Measurements from ENCODE around the gene AP3M1. TPM values are rescaled to one million over a fixed set of nuclear protein-coding genes. Genes with fewer than 3 reads are reported as not detected.

The AP3M1 gene
- total RNA-seq, 4 donors from 2014 or later = 28.9 to 35.2 (median 32.4) TPM

- peaks cover 0 to 7% of the 10 kb centered on the region in 2 donors for H3K4me1 ChIP-seq
- TF ChIP-seq CTCF (IDR thresholded peaks at IDR 0.05) = no peak
- TF ChIP-seq POLR2A (IDR thresholded peaks at IDR 0.05) = no peak
- intact Hi-C loops (cut with DNase I) = no loop called here
- no peaks in the 10 kb centered on the region for H3K36me3 ChIP-seq
- H3K4me3 ChIP-seq (replicated peaks in 1 of 3) = no peak overlapping the region
- H3K27me3 ChIP-seq = no peaks in the 10 kb centered on the region
- no peak overlapping the region for H3K27ac ChIP-seq
- H3K9me3 ChIP-seq = no peaks in the 10 kb centered on the region
- DNase-seq = no peak
- 96 to 98% methylated on average over 5 of the region's 5 CpGs for WGBS, 2 donors
Observed at GRCh38 chr10:74178042-74178791, 27.6 kb upstream of the AP3M1 start.

- peak; percentile 48 to 50 for DNase-seq
- intact Hi-C loops (cut with DNase I) = no loop called here
- peak overlapping the region; percentile 76 to 90 (median 76) for H3K27ac ChIP-seq
- H3K4me3 ChIP-seq (replicated peaks in 1 of 3) = peak overlapping the region; percentile 34 to 89 (median 79)
- H3K9me3 ChIP-seq = no peaks in the 10 kb centered on the region
- H3K4me1 ChIP-seq = peaks cover 0 to 7% of the 10 kb centered on the region in 2 donors
- TF ChIP-seq CTCF (IDR thresholded peaks at IDR 0.05) (no peak), POLR2A (IDR thresholded peaks at IDR 0.05) (no peak)
- WGBS, 2 donors = 11 to 49% methylated on average over 4 to 13 of the region's 13 CpGs
- H3K36me3 ChIP-seq = no peaks in the 10 kb centered on the region
- H3K27me3 ChIP-seq = no peaks in the 10 kb centered on the region
Observed at GRCh38 chr10:74177140-74177677, 26.6 kb upstream of the AP3M1 start.

DNA sequence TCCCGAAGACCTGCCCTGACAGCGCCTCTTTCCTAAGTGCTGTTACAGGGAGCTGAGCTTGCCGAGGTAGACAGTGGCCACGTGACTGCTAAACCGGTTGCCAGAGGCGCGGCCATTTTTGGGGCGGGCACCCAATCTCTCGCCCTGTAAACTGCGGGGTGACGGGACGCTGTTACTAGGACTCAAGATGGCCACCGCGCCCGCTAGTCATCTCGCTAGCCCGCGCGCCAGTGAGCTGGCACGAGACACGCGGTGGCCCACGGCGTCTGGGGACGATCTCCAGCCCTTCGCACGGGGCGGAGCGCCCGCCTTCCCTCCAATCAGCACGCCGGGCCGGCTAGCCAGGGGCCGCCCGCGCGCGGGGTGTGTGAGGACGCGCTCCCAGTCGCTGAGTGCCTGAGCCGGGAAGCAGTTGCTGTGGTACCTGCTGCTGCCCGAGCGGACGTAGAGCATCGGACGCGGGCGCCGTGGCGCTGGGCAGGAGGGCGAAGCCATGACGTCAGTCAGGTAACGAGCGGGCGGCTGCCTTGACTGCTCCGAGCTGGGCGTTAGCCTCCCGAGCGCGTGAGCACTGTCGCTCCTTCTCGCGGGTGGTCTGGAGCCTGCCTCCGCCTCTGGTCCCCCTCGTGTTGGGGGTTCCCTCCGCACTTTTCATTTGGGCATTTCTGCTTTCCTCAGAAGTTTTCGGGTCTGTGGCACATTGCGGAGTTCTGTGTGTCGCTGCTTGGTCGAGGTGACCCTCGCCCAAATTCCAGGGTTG, 25.9 kb upstream of the AP3M1 start:
- intact Hi-C loops (cut with DNase I) = no loop called here

GRCh38 chr10:74175510-74176379, 25.1 kb upstream of the AP3M1 start:
- WGBS, 2 donors = 28 to 29% methylated on average over 10 of the region's 10 CpGs
- Histone ChIP-seq H3K36me3 (no peaks in the 10 kb centered on the region), H3K4me3 (replicated peaks in 1 of 3) (peak overlapping the region; percentile 34 to 89 (median 79)), H3K27me3 (no peaks in the 10 kb centered on the region), H3K27ac (peak overlapping the region; percentile 76 to 90 (median 76)), H3K9me3 (no peaks in the 10 kb centered on the region), H3K4me1 (peaks cover 0 to 7% of the 10 kb centered on the region in 2 donors)
- intact Hi-C loops (cut with DNase I) = no loop called here
- DNase-seq = no peak
- no peak for TF ChIP-seq CTCF (IDR thresholded peaks at IDR 0.05)
- TF ChIP-seq POLR2A (IDR thresholded peaks at IDR 0.05) = no peak

More for the DNA sequence above, 25.9 kb upstream of the AP3M1 start:
- H3K9me3 ChIP-seq = no peaks in the 10 kb centered on the region
- H3K27me3 ChIP-seq = no peaks in the 10 kb centered on the region
- TF ChIP-seq POLR2A (IDR thresholded peaks at IDR 0.05) (peak in 1 of 2 donors; percentile 92), CTCF (IDR thresholded peaks at IDR 0.05) (no peak)
- H3K4me3 ChIP-seq (replicated peaks in 1 of 3) = peak overlapping the region; percentile 34 to 89 (median 79)
- peak overlapping the region; percentile 76 to 90 (median 76) for H3K27ac ChIP-seq
- 0 to 1% methylated on average over 18 to 22 of the region's 72 CpGs for WGBS, 2 donors
- no peaks in the 10 kb centered on the region for H3K36me3 ChIP-seq
- peak; percentile 95 to 96 for DNase-seq
- H3K4me1 ChIP-seq = peaks cover 0 to 7% of the 10 kb centered on the region in 2 donors

All from thyroid gland (tissue), 4 donors.